Body of pancreas (tissue), 4 donors: ENCODE measurements around the gene DNM3.

ENCODE experiments used
- CTCF ChIP-seq, 7 experiments: fragments of 450-650 bp in 4 of 7; fragments of 200-600 bp in 3 of 7; sonication (generic) in 3 of 7; IDR thresholded peaks; one replicate each; pipeline ENCODE4 v1.5.1; 2016 to 2019; ENCODE audit warnings: antibody characterized with exemption in 7 of 7
- POLR2A ChIP-seq, 3 donors: fragments of 450-650 bp; IDR thresholded peaks; one replicate each; pipeline ENCODE4 v1.6.1; 2016; ENCODE audit warnings: antibody characterized with exemption in 3 of 3, mild to moderate bottlenecking in 2 of 3

GRCh38 chr1:172442404-172442803, 601.1 kb downstream of the DNM3 start:
- TF ChIP-seq CTCF (IDR thresholded peaks at IDR 0.05) = no peak
- no peak for TF ChIP-seq POLR2A (IDR thresholded peaks at IDR 0.05)
